Measurements from ENCODE around the gene RIPOR2. TPM values are rescaled to one million over a fixed set of nuclear protein-coding genes. Genes with fewer than 3 reads are reported as not detected.

The RIPOR2 gene
- total and polyA plus RNA-seq, 4 donors: 1.1 to 16.1 (median 6.1) TPM

GRCh38 chr6:24924580-24925356, 11.0 kb downstream of the RIPOR2 start:
- intact Hi-C loops (cut with DNase I): no loop called here
- Histone ChIP-seq H3K4me3 (ENCODE audit: low read length in 2 of 2) (no peak overlapping the region), H3K36me3 (ENCODE audit: control insufficient read depth in 1 of 2, insufficient read depth in 2 of 2, low read length in 1 of 2) (no peaks in the 10 kb centered on the region), H3K9me3 (ENCODE audit: control insufficient read depth, low read length) (no peaks in the 10 kb centered on the region), H3K27me3 (ENCODE audit: control insufficient read depth in 1 of 2, insufficient read depth in 2 of 2, low read length in 1 of 2) (no peaks in the 10 kb centered on the region), H3K27ac (ENCODE audit: low read depth in 1 of 2, low read length in 2 of 2) (no peak overlapping the region), H3K4me1 (ENCODE audit: control insufficient read depth in 1 of 2, insufficient read depth in 2 of 2, low read length in 2 of 2) (no peaks in the 10 kb centered on the region)
- no peak for ATAC-seq (ENCODE audit: low FRiP score)
- WGBS, 2 donors: 75 to 83% methylated on average over 2 of the region's 2 CpGs
- DNase-seq: no peak

DNA sequence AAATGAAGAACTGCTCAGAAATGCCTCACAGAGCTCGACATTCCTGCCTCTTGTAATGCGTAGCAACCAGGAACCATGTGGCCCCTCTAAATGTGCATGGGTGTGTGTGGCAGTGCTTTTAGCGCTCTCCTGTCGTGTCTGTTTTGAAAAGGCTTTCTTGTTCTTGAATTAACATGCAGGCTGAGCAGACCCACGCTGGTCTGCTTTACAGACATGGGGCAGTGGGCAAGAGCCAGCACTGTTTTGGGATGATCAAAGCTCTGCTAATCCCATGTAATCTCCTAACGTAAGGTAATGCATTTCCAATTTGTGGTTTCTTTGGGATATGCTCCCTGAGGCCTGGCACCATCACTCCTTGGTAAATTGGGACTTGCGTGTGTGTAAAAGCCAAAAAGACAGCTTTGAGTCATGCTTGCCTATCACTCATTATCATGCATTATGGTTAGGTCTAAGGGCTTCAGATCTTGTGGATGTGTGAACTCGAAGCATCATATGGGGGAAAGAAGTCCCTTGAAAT, 11.8 kb downstream of the RIPOR2 start:
- H3K4me3 ChIP-seq (ENCODE audit: low read length in 2 of 2): no peak overlapping the region
- no peak overlapping the region for H3K27ac ChIP-seq (ENCODE audit: low read depth in 1 of 2, low read length in 2 of 2)
- intact Hi-C loops (cut with DNase I): no loop called here
- WGBS, 2 donors: 88 to 89% methylated on average over 8 of the region's 8 CpGs
- ATAC-seq (ENCODE audit: low FRiP score) (no peak), DNase-seq (no peak)
- H3K9me3 ChIP-seq (ENCODE audit: control insufficient read depth, low read length): no peaks in the 10 kb centered on the region
- no peaks in the 10 kb centered on the region for H3K4me1 ChIP-seq (ENCODE audit: control insufficient read depth in 1 of 2, insufficient read depth in 2 of 2, low read length in 2 of 2)
- no peaks in the 10 kb centered on the region for H3K36me3 ChIP-seq (ENCODE audit: control insufficient read depth in 1 of 2, insufficient read depth in 2 of 2, low read length in 1 of 2)
- H3K27me3 ChIP-seq (ENCODE audit: control insufficient read depth in 1 of 2, insufficient read depth in 2 of 2, low read length in 1 of 2): no peaks in the 10 kb centered on the region

DNA sequence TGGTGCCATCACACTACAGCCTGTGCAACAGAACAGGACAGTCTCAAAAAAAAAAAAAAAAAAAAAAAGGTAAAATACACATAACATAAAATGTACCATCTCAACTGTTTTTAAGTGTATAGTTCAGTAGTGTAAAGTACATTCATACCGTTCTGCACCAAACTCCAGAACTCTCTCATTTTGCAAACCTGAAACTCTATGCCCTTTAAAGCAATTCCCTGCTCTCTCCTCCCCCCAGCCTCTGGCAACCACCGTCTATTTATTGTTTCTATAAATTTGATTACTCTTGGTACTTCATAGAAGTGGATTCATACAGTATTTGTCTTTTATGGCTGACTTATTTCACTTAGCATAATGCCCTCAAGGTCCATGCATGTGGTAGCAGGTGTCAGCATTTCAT, 12.9 kb downstream of the RIPOR2 start:
- Histone ChIP-seq H3K9me3 (ENCODE audit: control insufficient read depth, low read length) (no peaks in the 10 kb centered on the region), H3K27ac (ENCODE audit: low read depth in 1 of 2, low read length in 2 of 2) (no peak overlapping the region), H3K36me3 (ENCODE audit: control insufficient read depth in 1 of 2, insufficient read depth in 2 of 2, low read length in 1 of 2) (no peaks in the 10 kb centered on the region), H3K4me1 (ENCODE audit: control insufficient read depth in 1 of 2, insufficient read depth in 2 of 2, low read length in 2 of 2) (no peaks in the 10 kb centered on the region), H3K4me3 (ENCODE audit: low read length in 2 of 2) (no peak overlapping the region), H3K27me3 (ENCODE audit: control insufficient read depth in 1 of 2, insufficient read depth in 2 of 2, low read length in 1 of 2) (no peaks in the 10 kb centered on the region)
- WGBS, 2 donors: 89 to 94% methylated on average over 2 of the region's 2 CpGs
- intact Hi-C loops (cut with DNase I): no loop called here
- no peak for DNase-seq
- ATAC-seq (ENCODE audit: low FRiP score): no peak

DNA sequence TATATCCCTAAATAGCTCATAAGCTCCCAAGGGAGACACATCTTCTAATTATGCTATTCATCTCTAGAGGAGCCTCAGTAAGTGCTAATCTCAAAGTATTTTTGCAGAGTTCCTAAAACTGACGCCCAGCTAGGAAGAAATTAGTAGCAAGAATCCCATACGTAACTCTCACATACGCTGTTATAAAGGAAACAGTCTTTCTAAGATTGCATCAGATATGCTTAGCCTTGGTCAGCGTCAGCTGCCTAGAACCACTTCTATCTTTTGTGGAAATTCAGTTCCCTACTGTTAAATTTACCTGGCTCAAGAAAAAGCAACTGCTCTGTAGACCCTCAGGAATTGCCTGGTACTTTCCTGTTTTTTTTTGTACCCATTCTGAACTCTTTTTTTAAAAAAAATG, 13.6 kb downstream of the RIPOR2 start:
- H3K27me3 ChIP-seq (ENCODE audit: control insufficient read depth in 1 of 2, insufficient read depth in 2 of 2, low read length in 1 of 2): no peaks in the 10 kb centered on the region
- no peaks in the 10 kb centered on the region for H3K36me3 ChIP-seq (ENCODE audit: control insufficient read depth in 1 of 2, insufficient read depth in 2 of 2, low read length in 1 of 2)
- 91 to 94% methylated on average over 4 of the region's 4 CpGs for WGBS, 2 donors
- intact Hi-C loops (cut with DNase I): no loop called here
- no peak overlapping the region for H3K27ac ChIP-seq (ENCODE audit: low read depth in 1 of 2, low read length in 2 of 2)
- DNase-seq (no peak), ATAC-seq (ENCODE audit: low FRiP score) (no peak)
- H3K4me1 ChIP-seq (ENCODE audit: control insufficient read depth in 1 of 2, insufficient read depth in 2 of 2, low read length in 2 of 2): no peaks in the 10 kb centered on the region
- H3K4me3 ChIP-seq (ENCODE audit: low read length in 2 of 2): no peak overlapping the region
- no peaks in the 10 kb centered on the region for H3K9me3 ChIP-seq (ENCODE audit: control insufficient read depth, low read length)

GRCh38 chr6:24920136-24920535, 15.6 kb downstream of the RIPOR2 start:
- ATAC-seq (ENCODE audit: low FRiP score) (no peak), DNase-seq (no peak)
- H3K36me3 ChIP-seq (ENCODE audit: control insufficient read depth in 1 of 2, insufficient read depth in 2 of 2, low read length in 1 of 2): no peaks in the 10 kb centered on the region
- no peaks in the 10 kb centered on the region for H3K27me3 ChIP-seq (ENCODE audit: control insufficient read depth in 1 of 2, insufficient read depth in 2 of 2, low read length in 1 of 2)
- intact Hi-C loops (cut with DNase I): no loop called here
- H3K4me3 ChIP-seq (ENCODE audit: low read length in 2 of 2): no peak overlapping the region
- H3K4me1 ChIP-seq (ENCODE audit: control insufficient read depth in 1 of 2, insufficient read depth in 2 of 2, low read length in 2 of 2): no peaks in the 10 kb centered on the region
- H3K9me3 ChIP-seq (ENCODE audit: control insufficient read depth, low read length): no peaks in the 10 kb centered on the region
- H3K27ac ChIP-seq (ENCODE audit: low read depth in 1 of 2, low read length in 2 of 2): no peak overlapping the region

DNA sequence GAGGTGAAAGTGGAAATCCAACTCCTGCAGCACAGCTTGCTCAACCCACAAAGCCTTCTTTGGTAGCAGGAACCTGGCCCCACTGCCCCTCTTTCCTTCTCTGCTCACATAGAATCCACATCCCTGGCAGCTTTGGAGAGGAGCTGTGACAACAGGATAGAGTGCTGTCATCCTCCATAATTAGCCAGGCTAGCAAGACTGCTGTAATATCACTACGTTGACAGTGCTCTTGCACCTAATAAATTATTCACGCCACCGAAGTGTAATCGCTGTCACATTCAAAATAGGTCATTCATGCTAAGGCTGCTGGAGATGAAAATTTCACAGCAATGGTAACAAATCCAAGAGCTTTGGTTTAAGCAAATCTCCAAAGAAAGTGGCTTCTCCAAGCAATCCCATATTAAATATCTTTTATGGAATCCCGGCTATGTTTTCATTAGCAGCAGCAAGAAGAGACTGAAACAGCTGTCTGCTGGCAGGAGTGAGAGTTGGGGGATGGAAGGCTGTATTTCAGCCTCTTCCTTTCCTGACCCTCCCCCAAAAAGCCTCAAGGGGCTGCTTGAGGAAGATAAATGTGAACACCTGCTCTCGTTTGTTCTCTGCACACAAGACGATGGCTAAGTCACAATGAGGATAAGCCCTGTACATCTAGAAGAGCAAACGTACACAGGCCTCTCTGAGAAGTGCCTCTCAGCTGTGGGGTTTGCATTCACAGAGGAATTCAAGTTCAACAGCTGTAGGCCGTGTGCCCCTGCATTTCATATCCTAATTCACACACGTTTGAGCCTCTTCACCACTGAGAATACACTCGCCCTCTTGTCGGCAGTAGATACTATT, 16.5 kb downstream of the RIPOR2 start:
- Histone ChIP-seq H3K36me3 (ENCODE audit: control insufficient read depth in 1 of 2, insufficient read depth in 2 of 2, low read length in 1 of 2) (no peaks in the 10 kb centered on the region), H3K4me3 (ENCODE audit: low read length in 2 of 2) (no peak overlapping the region), H3K4me1 (ENCODE audit: control insufficient read depth in 1 of 2, insufficient read depth in 2 of 2, low read length in 2 of 2) (no peaks in the 10 kb centered on the region), H3K9me3 (ENCODE audit: control insufficient read depth, low read length) (no peaks in the 10 kb centered on the region), H3K27me3 (ENCODE audit: control insufficient read depth in 1 of 2, insufficient read depth in 2 of 2, low read length in 1 of 2) (no peaks in the 10 kb centered on the region), H3K27ac (ENCODE audit: low read depth in 1 of 2, low read length in 2 of 2) (no peak overlapping the region)
- 80 to 82% methylated on average over 12 of the region's 12 CpGs for WGBS, 2 donors
- ATAC-seq (ENCODE audit: low FRiP score) (no peak), DNase-seq (no peak)
- intact Hi-C loops (cut with DNase I): no loop called here

- H3K36me3 ChIP-seq (ENCODE audit: control insufficient read depth in 1 of 2, insufficient read depth in 2 of 2, low read length in 1 of 2): no peaks in the 10 kb centered on the region
- no peak overlapping the region for H3K27ac ChIP-seq (ENCODE audit: low read depth in 1 of 2, low read length in 2 of 2)
- WGBS, 2 donors: 71 to 92% methylated on average over 1 of the region's 1 CpG
- ATAC-seq (ENCODE audit: low FRiP score) (no peak), DNase-seq (no peak)
- no peaks in the 10 kb centered on the region for H3K9me3 ChIP-seq (ENCODE audit: control insufficient read depth, low read length)
- intact Hi-C loops (cut with DNase I): no loop called here
- H3K4me1 ChIP-seq (ENCODE audit: control insufficient read depth in 1 of 2, insufficient read depth in 2 of 2, low read length in 2 of 2): no peaks in the 10 kb centered on the region
- H3K4me3 ChIP-seq (ENCODE audit: low read length in 2 of 2): no peak overlapping the region
- no peaks in the 10 kb centered on the region for H3K27me3 ChIP-seq (ENCODE audit: control insufficient read depth in 1 of 2, insufficient read depth in 2 of 2, low read length in 1 of 2)
Measured at GRCh38 chr6:24918641-24919055, 17.1 kb downstream of the RIPOR2 start.

DNA sequence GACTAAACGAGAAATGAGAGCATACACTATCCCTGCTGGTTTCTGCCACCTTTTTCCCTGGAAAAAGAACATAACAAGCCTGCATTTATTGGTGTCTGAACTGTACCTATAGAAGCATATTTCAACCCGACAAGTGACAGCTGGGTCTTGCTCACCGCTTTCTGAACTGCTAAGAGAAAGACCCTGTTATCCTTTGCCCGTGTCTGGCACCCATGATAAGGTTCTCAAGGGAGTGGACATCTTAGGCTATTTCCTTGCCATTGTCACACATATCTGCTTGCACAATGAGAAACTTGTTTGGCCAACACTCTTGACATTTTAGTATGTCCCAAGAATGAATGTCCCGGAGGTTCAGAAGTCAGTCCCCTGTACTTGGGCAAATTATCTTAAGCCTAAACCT, 19.3 kb downstream of the RIPOR2 start:
- intact Hi-C loops (cut with DNase I): no loop called here
- Histone ChIP-seq H3K4me3 (ENCODE audit: low read length in 2 of 2) (no peak overlapping the region), H3K27ac (ENCODE audit: low read depth in 1 of 2, low read length in 2 of 2) (no peak overlapping the region), H3K9me3 (ENCODE audit: control insufficient read depth, low read length) (no peaks in the 10 kb centered on the region), H3K27me3 (ENCODE audit: control insufficient read depth in 1 of 2, insufficient read depth in 2 of 2, low read length in 1 of 2) (no peaks in the 10 kb centered on the region), H3K4me1 (ENCODE audit: control insufficient read depth in 1 of 2, insufficient read depth in 2 of 2, low read length in 2 of 2) (no peaks in the 10 kb centered on the region), H3K36me3 (ENCODE audit: control insufficient read depth in 1 of 2, insufficient read depth in 2 of 2, low read length in 1 of 2) (no peaks in the 10 kb centered on the region)
- WGBS, 2 donors: 93 to 94% methylated on average over 5 of the region's 5 CpGs
- DNase-seq (no peak), ATAC-seq (ENCODE audit: low FRiP score) (no peak)

DNA sequence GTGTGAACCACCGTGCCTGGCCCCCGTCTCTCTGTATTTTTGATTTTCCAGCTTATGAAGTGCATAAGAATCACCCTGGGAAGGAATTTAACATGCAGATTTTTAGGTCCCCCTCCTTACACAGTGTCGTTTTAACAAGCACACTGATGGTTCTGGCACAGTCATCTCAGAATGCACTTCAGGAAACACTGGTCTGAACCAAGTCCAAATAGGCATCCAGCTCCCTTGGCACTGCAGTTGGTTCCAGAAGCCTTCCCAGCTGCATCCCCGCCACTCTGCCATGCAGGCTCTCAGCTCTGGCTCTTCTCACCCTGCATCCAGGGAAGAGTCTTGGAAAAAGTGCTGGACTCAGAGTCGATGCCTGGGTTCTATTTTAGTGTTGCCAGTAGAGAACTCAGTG, 20.1 kb downstream of the RIPOR2 start:
- H3K4me3 ChIP-seq (ENCODE audit: low read length in 2 of 2): no peak overlapping the region
- WGBS, 2 donors: 49 to 54% methylated on average over 5 of the region's 5 CpGs
- H3K27me3 ChIP-seq (ENCODE audit: control insufficient read depth in 1 of 2, insufficient read depth in 2 of 2, low read length in 1 of 2): no peaks in the 10 kb centered on the region
- H3K9me3 ChIP-seq (ENCODE audit: control insufficient read depth, low read length): no peaks in the 10 kb centered on the region
- no peaks in the 10 kb centered on the region for H3K36me3 ChIP-seq (ENCODE audit: control insufficient read depth in 1 of 2, insufficient read depth in 2 of 2, low read length in 1 of 2)
- intact Hi-C loops (cut with DNase I): no loop called here
- H3K4me1 ChIP-seq (ENCODE audit: control insufficient read depth in 1 of 2, insufficient read depth in 2 of 2, low read length in 2 of 2): no peaks in the 10 kb centered on the region
- ATAC-seq (ENCODE audit: low FRiP score) (no peak), DNase-seq (no peak)
- no peak overlapping the region for H3K27ac ChIP-seq (ENCODE audit: low read depth in 1 of 2, low read length in 2 of 2)

All from aorta (tissue), 5 donors.